Measurements from ENCODE around the gene UTP4. TPM values are rescaled to one million over a fixed set of nuclear protein-coding genes. Genes with fewer than 3 reads are reported as not detected.

Gene UTP4
- 80.3 to 86.0 TPM (median 84.1 TPM) in 5 replicates for total RNA-seq (2022; extraction: Qiagen RNA extraction; ENCODE audit: low read depth)

GRCh38 chr16:69132424-69133252 lies at the start of gene UTP4, which contains the start of gene CHTF8:
Gene UTP4, plus strand, starts transcription at chr16:69132649. Its CDS starts 811 bp downstream, at chr16:69133460.
Gene CHTF8, minus strand, starts transcription at chr16:69132588. Its CDS starts 11,130 bp downstream, at chr16:69121458.

DNA sequence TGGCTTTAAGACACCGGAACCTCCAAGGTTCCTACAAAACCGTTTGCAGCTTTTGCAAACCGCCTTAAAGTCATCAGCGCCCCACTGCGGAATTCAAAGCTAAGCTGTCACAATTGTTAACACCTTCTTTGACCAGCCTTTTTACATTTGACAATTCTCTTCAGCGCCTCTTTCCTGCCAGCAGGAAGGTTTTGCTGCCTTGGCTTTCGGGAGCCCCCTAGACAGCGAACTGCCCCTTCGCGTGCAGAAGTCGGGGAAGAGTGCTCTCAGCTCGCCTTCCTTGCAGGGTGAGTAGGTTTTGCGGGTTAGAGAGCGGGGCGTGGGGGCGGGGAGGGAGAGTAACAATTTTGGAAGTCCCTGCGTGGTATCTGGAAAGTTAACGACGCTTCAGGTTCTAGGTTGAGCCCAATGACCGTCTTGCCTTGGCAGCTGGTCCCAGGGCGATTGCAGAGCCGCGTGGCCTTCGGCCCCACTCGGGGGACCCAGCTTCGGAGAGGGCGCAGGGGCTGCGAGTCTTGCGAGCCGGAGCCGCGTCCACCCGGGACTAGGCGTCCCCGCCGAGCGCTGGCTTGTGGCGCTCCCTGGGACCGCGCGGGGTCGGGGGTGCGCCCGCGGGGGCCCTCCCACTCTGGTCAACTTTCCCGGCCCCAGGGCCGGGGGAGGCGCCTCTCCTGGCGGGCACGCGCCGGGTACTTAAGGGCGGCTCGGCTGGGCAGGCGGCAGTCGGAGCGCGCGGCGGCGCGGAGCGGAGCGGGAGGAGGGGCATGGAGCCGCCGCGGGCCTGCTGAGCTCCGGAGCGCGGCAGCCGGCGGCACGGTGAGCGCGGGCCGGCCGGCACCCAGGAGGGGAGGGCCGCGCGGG lies 26.7 kb upstream of the UTP4 start, which contains the start of gene HAS3:
Gene HAS3, plus strand, starts transcription at position 153 of the 861 bp plus-strand sequence. CDS start 3,743 bp downstream, outside the sequence.

DNA sequence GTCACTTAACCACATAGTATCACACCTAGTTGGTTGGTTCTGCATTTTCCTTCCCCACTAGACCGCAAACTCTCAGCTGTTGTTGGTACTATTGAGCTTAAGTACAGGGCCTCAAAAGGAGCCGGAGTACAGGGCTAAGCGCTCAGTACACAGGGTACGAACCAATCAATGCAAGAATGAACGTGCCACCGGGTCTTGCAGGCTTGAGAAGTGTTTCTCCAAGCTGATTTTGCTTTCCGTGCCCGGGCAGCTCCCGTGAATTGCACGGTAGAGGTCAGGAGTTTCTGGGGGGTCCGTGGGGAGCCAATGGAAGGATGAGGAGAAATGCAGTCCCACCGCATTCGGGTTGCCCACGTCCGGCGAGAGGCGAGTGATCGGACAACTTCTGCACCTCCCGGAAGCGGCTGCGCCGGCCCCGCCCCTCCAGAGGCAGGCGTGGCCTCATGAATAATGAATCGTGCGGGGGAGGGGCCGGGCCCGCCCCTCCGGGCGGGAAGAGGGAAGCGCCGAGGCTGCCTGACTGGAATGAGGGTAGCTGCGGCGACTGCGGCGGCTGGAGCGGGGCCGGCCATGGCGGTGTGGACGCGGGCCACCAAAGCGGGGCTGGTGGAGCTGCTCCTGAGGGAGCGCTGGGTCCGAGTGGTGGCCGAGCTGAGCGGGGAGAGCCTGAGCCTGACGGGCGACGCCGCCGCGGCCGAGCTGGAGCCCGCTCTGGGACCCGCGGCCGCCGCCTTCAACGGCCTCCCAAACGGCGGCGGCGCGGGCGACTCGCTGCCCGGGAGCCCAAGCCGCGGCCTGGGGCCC lies 54.4 kb downstream of the UTP4 start, which contains the start of gene SNTB2:
Gene SNTB2, plus strand, starts transcription at position 523 of the 804 bp plus-strand sequence. Its CDS starts 3 bp downstream, at position 526.

Other genes starting within 250 kb of the UTP4 start
- 42.9 to 52.7 TPM (median 46.3 TPM) in 5 replicates for gene HAS3, start 27.0 kb upstream of the UTP4 start, total RNA-seq (2022; extraction: Qiagen RNA extraction; ENCODE audit: low read depth)
- gene CHTF8, start 61 bp upstream of the UTP4 start, total RNA-seq (2022; extraction: Qiagen RNA extraction; ENCODE audit: low read depth) = 102 to 124 TPM (median 119 TPM) in 5 replicates
- 5.7 to 8.5 TPM (median 8.4 TPM) in 5 replicates for gene SNTB2, start 54.5 kb downstream of the UTP4 start, total RNA-seq (2022; extraction: Qiagen RNA extraction; ENCODE audit: low read depth)
- gene VPS4A, start 178.7 kb downstream of the UTP4 start, total RNA-seq (2022; extraction: Qiagen RNA extraction; ENCODE audit: low read depth) = 28.4 to 33.4 TPM (median 31.4 TPM) in 5 replicates
- 26.6 to 38.9 TPM (median 37.0 TPM) in 5 replicates for gene PDF, start 197.9 kb downstream of the UTP4 start, total RNA-seq (2022; extraction: Qiagen RNA extraction; ENCODE audit: low read depth)
- 20.4 to 27.1 TPM (median 26.7 TPM) in 5 replicates for gene COG8, start 206.9 kb downstream of the UTP4 start, total RNA-seq (2022; extraction: Qiagen RNA extraction; ENCODE audit: low read depth)
- 52.3 to 63.4 TPM (median 55.8 TPM) in 5 replicates for gene NIP7, start 207.1 kb downstream of the UTP4 start, total RNA-seq (2022; extraction: Qiagen RNA extraction; ENCODE audit: low read depth)
- gene TMED6, start 219.1 kb downstream of the UTP4 start, total RNA-seq (2022; extraction: Qiagen RNA extraction; ENCODE audit: low read depth) = not detected in 5 replicates

All from A549 treated with GW870086 at 1 μM for 4 hours (cell line).